ENCODE data around the gene BAG3. TPM values are rescaled to one million over a fixed set of nuclear protein-coding genes. Genes with fewer than 3 reads are reported as not detected.
A peak's percentile ranks its signal among the peaks of the same experiment; 100 is the strongest.

BAG3 gene
- total RNA-seq, 2 experiments from 2014 or later: 1.9 to 2.6 TPM

DNA sequence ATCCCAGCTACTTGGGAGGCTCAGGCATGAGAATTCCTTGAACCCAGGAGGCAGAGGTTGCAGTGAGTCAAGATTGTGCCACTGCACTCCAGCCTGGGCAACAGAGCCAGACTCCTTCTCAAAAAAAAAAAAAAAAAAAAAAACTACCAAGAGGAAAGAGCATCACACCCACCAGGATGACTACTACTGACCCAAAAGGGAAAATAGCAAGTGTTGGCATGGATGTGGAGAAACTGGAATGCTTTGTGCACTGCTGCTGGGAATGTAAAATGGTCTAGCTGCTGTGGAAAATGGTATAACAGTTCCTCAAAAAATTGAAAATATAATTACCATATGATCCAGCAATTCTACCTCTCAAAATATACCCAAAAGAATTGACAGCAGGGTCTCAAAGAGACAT, 46.7 kb upstream of the BAG3 start:
- CTCF ChIA-PET (ENCODE audit: unreplicated experiment): no interaction called here
- H4K20me1 ChIP-seq (ENCODE audit: insufficient read depth, low read length): no peaks in the 10 kb centered on the region
- H3K4me1 ChIP-seq (ENCODE audit: insufficient read depth, low read length, poor library complexity, severe bottlenecking): no peaks in the 10 kb centered on the region
- no peak overlapping the region for H2AFZ ChIP-seq (ENCODE audit: low read length)
- H3K4me2 ChIP-seq (ENCODE audit: low read length): no peak overlapping the region
- TF ChIP-seq, protein P1, sequence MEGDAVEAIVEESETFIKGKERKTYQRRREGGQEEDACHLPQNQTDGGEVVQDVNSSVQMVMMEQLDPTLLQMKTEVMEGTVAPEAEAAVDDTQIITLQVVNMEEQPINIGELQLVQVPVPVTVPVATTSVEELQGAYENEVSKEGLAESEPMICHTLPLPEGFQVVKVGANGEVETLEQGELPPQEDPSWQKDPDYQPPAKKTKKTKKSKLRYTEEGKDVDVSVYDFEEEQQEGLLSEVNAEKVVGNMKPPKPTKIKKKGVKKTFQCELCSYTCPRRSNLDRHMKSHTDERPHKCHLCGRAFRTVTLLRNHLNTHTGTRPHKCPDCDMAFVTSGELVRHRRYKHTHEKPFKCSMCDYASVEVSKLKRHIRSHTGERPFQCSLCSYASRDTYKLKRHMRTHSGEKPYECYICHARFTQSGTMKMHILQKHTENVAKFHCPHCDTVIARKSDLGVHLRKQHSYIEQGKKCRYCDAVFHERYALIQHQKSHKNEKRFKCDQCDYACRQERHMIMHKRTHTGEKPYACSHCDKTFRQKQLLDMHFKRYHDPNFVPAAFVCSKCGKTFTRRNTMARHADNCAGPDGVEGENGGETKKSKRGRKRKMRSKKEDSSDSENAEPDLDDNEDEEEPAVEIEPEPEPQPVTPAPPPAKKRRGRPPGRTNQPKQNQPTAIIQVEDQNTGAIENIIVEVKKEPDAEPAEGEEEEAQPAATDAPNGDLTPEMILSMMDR (conservative IDR thresholded peaks at IDR 0.05; ENCODE audit: low read length): no peak
- TF ChIP-seq EZH2phosphoT487 (IDR thresholded peaks at IDR 0.05; ENCODE audit: borderline replicate concordance, low read depth, low read length): no peak
- H3K36me3 ChIP-seq (ENCODE audit: insufficient read depth, low read length): no peaks in the 10 kb centered on the region
- no peaks in the 10 kb centered on the region for H3K9me3 ChIP-seq (ENCODE audit: low read length)
- intact Hi-C loops (cut with micrococcal nuclease; ENCODE audit: unreplicated experiment): loop anchor here (10.0 kb wide), 1 partner anchor 250 kb away; no protein-coding TSS in a partner anchor
- POLR2A ChIA-PET: no interaction called here
- no peaks in the 10 kb centered on the region for H3K9me2 ChIP-seq (ENCODE audit: insufficient read depth, low read length)
- DNase-seq (ENCODE audit: low spot score): no peak
- H3K4me3 ChIP-seq (ENCODE audit: low read depth, low read length, poor library complexity, severe bottlenecking): no peak overlapping the region
- H3K27ac ChIP-seq (ENCODE audit: low read depth, low read length, poor library complexity, severe bottlenecking): no peak overlapping the region
- no TSS peak for BruUV-seq (replicated peaks)
- no peaks in the 10 kb centered on the region for H3K79me2 ChIP-seq (ENCODE audit: insufficient read depth, low read depth, low read length)

DNA sequence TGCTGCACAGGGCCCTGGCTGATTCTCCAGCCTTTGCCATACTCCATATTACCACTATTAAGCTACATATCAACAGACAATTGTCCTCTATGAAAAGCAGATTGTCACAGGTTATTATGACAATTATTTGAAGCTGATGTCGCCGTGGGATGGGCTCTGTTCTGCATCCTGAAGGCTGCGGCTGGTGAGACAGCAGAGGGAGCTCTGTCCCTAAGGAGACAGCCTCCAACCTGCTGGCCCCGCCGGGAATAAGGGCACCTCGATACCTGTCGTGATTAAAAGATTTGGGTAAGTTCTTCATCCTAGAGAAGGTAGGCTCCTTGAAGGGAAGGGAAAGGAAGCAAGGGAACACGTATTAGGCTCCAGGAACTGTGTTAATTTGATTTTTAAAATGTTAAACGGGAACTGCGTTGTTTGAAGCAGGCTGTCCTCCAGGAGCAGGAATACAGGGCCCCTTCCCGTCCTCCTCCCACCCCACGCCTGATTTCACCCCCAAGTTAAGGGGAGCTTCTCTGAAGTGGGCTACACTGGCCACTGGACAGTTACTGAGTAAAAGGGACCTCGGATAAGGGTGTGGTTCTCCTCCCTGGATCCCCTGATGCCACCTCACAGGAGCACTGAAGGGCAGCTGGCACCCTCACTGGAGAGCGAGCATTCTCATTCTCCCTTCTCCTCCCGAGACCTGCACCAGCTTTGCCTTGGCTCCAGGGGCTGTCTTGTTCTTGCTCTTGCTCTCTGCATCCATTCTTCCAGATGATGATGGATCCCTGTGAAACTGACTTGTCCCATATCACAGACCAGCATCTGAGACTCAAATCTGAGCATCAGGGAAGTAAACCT, 42.6 kb upstream of the BAG3 start:
- no peak overlapping the region for H3K27ac ChIP-seq (ENCODE audit: low read depth, low read length, poor library complexity, severe bottlenecking)
- H3K79me2 ChIP-seq (ENCODE audit: insufficient read depth, low read depth, low read length): no peaks in the 10 kb centered on the region
- H3K9me2 ChIP-seq (ENCODE audit: insufficient read depth, low read length): no peaks in the 10 kb centered on the region
- H4K20me1 ChIP-seq (ENCODE audit: insufficient read depth, low read length): no peaks in the 10 kb centered on the region
- BruUV-seq (replicated peaks): no TSS peak
- no peak overlapping the region for H3K4me2 ChIP-seq (ENCODE audit: low read length)
- peak; percentile 19 for DNase-seq (ENCODE audit: low spot score)
- no peak overlapping the region for H3K4me3 ChIP-seq (ENCODE audit: low read depth, low read length, poor library complexity, severe bottlenecking)
- intact Hi-C loops (cut with micrococcal nuclease; ENCODE audit: unreplicated experiment): loop anchor here (10.0 kb wide), 1 partner anchor 246 kb away; no protein-coding TSS in a partner anchor
- no peaks in the 10 kb centered on the region for H3K36me3 ChIP-seq (ENCODE audit: insufficient read depth, low read length)
- TF ChIP-seq, protein P1 (conservative IDR thresholded peaks at IDR 0.05; ENCODE audit: low read length): peak; percentile 67
- TF ChIP-seq EZH2phosphoT487 (IDR thresholded peaks at IDR 0.05; ENCODE audit: borderline replicate concordance, low read depth, low read length): no peak
- no peaks in the 10 kb centered on the region for H3K4me1 ChIP-seq (ENCODE audit: insufficient read depth, low read length, poor library complexity, severe bottlenecking)
- no peak overlapping the region for H2AFZ ChIP-seq (ENCODE audit: low read length)
- POLR2A ChIA-PET: interaction anchor here (0.7 kb wide), 1 partner anchor 219 kb away, joined by 3 read pairs; no protein-coding TSS in a partner anchor
- CTCF ChIA-PET (ENCODE audit: unreplicated experiment): interaction anchor here (0.5 kb wide), 1 partner anchor 121 kb away, joined by 4 read pairs; no protein-coding TSS in a partner anchor
- H3K9me3 ChIP-seq (ENCODE audit: low read length): no peaks in the 10 kb centered on the region

DNA sequence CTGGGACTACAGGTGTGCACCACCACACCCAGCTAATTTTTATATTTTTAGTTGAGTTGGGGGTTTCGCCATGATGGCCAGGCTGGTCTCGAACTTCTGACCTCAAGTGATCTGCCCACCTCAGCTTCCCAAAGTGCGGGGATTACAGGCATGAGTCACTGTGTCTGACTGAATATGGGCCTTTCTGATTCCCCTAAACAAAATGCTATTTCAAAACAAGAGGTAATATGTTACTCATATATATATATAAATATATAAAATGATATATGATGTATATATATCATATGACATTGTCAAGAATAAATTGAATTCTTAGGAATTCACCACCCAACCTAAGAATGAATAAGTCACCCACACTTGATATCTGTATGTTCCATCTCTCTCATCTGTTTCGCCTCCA, 41.7 kb upstream of the BAG3 start:
- Histone ChIP-seq H3K79me2 (ENCODE audit: insufficient read depth, low read depth, low read length) (no peaks in the 10 kb centered on the region), H3K27ac (ENCODE audit: low read depth, low read length, poor library complexity, severe bottlenecking) (no peak overlapping the region), H3K9me3 (ENCODE audit: low read length) (no peaks in the 10 kb centered on the region), H3K4me1 (ENCODE audit: insufficient read depth, low read length, poor library complexity, severe bottlenecking) (no peaks in the 10 kb centered on the region), H3K4me3 (ENCODE audit: low read depth, low read length, poor library complexity, severe bottlenecking) (no peak overlapping the region), H3K9me2 (ENCODE audit: insufficient read depth, low read length) (no peaks in the 10 kb centered on the region), H2AFZ (ENCODE audit: low read length) (no peak overlapping the region), H3K4me2 (ENCODE audit: low read length) (no peak overlapping the region), H4K20me1 (ENCODE audit: insufficient read depth, low read length) (no peaks in the 10 kb centered on the region), H3K36me3 (ENCODE audit: insufficient read depth, low read length) (no peaks in the 10 kb centered on the region)
- intact Hi-C loops (cut with micrococcal nuclease; ENCODE audit: unreplicated experiment): loop anchor here (10.0 kb wide), 1 partner anchor 245 kb away; no protein-coding TSS in a partner anchor
- TF ChIP-seq EZH2phosphoT487 (IDR thresholded peaks at IDR 0.05; ENCODE audit: borderline replicate concordance, low read depth, low read length): no peak
- TF ChIP-seq, protein P1 (conservative IDR thresholded peaks at IDR 0.05; ENCODE audit: low read length): no peak
- DNase-seq (ENCODE audit: low spot score): no peak
- CTCF ChIA-PET (ENCODE audit: unreplicated experiment): no interaction called here
- POLR2A ChIA-PET: interaction anchor here (0.6 to 0.7 kb wide), 2 partner anchors 8 to 27 kb away, joined by 3 read pairs; no protein-coding TSS in a partner anchor
- no TSS peak for BruUV-seq (replicated peaks)
